Endothelial cell of umbilical vein (primary cell): ENCODE data around the gene B3GAT1. TPM values are rescaled to one million over a fixed set of nuclear protein-coding genes. Genes with fewer than 3 reads are reported as not detected.

Experiments used
- BruUV-seq: library from RNA; stranded (reverse); fragments of 400-500 nt; replicated peaks from 2 replicates; lab custom pipeline; 2021; lab: Mats Ljungman, UMichigan
- CTCF ChIA-PET: fragments of 300-600, 350-600 bp; sonication (Branson Sonifier 250); formaldehyde crosslinking; loops from one replicate; lab custom pipeline; 2021; ENCODE audit warnings: antibody characterized with exemption, inconsistent platforms; lab: Charles Lee
- POLR2A ChIA-PET: fragments of 300-600, 350-600 bp; sonication (Branson Sonifier 250); formaldehyde crosslinking; loops from one replicate; lab custom pipeline; 2021; ENCODE audit warnings: antibody characterized with exemption, inconsistent platforms; lab: Charles Lee
- DNase-seq: peaks from one replicate; pipeline ENCODE4 v3.0.0-alpha.2; 2011; ENCODE audit warnings: low read depth, low spot score
- FAIRE-seq: peaks from 2 replicates; lab custom pipeline; 2011; peaks lifted over from hg19 to GRCh38; lab: Jason Lieb, UNC
- H2AFZ ChIP-seq: 2 replicates; pipeline ENCODE4 v1.6.0; 2012; ENCODE audit warnings: low read depth, low read length, control low read depth, inconsistent platforms
- H3K27ac ChIP-seq: 2 replicates; pipeline ENCODE4 v1.5.1; 2011; ENCODE audit warnings: low read depth, mild to moderate bottlenecking, control low read depth, low read length, moderate library complexity; ENCODE audit not compliant: insufficient read depth
- H3K27me3 ChIP-seq, 2 experiments: 2 replicates each; pipeline versions ENCODE4 v1.6.0 to v1.6.1; 2011; ENCODE audit warnings: low read length in 2 of 2, mixed read lengths in 1 of 2; ENCODE audit not compliant: control insufficient read depth in 2 of 2, insufficient read depth in 2 of 2
- H3K36me3 ChIP-seq, 2 experiments: 2 replicates in 1 of 2; 3 replicates in 1 of 2; pipeline ENCODE4 v1.5.1; 2011; ENCODE audit warnings: low read length in 2 of 2, mild to moderate bottlenecking in 1 of 2, moderate library complexity in 1 of 2; ENCODE audit not compliant: control insufficient read depth in 2 of 2, insufficient read depth in 2 of 2; ENCODE audit errors: extremely low read depth in 1 of 2
- H3K4me1 ChIP-seq: 3 replicates; pipeline ENCODE4 v1.5.1; 2011; ENCODE audit warnings: mild to moderate bottlenecking, low read length; ENCODE audit not compliant: control insufficient read depth, insufficient read depth; ENCODE audit errors: extremely low read depth
- H3K4me2 ChIP-seq: 2 replicates; pipeline ENCODE4 v1.6.1; 2011; ENCODE audit warnings: low read length, control low read depth, mixed read lengths; ENCODE audit not compliant: insufficient read depth
- H3K4me3 ChIP-seq, 3 experiments: fragments of 200-600 bp in 1 of 3; sonication (generic), shearing (Covaris generic) in 1 of 3; replicated peaks in 1 of 3; 2 replicates each; pipeline ENCODE4 v1.5.1; 2011 to 2016; ENCODE audit warnings: control low read depth in 3 of 3, low read length in 3 of 3, mild to moderate bottlenecking in 2 of 3, inconsistent platforms in 1 of 3, low read depth in 1 of 3, moderate library complexity in 1 of 3; ENCODE audit not compliant: insufficient read depth in 1 of 3
- H3K79me2 ChIP-seq: 2 replicates; pipeline ENCODE4 v1.6.0; 2012; ENCODE audit warnings: low read length, inconsistent platforms; ENCODE audit not compliant: control insufficient read depth, insufficient read depth
- H3K9ac ChIP-seq: replicated peaks from 2 replicates; pipeline ENCODE3; 2011; ENCODE audit warnings: low read length, control low read depth; ENCODE audit not compliant: insufficient read depth; ENCODE audit errors: extremely low read depth
- H3K9me1 ChIP-seq: replicated peaks from 3 replicates; pipeline ENCODE4 v1.6.0; 2011; ENCODE audit warnings: mild to moderate bottlenecking, low read length; ENCODE audit not compliant: control insufficient read depth, insufficient read depth; ENCODE audit errors: extremely low read depth
- H3K9me3 ChIP-seq: replicated peaks from 2 replicates; pipeline ENCODE4 v1.5.1; 2012; ENCODE audit warnings: low read length, inconsistent platforms; ENCODE audit not compliant: control insufficient read depth, insufficient read depth
- H4K20me1 ChIP-seq: replicated peaks from 2 replicates; pipeline ENCODE3; 2011; ENCODE audit warnings: mild to moderate bottlenecking, low read length; ENCODE audit not compliant: control insufficient read depth, insufficient read depth; ENCODE audit errors: extremely low read depth
- EZH2 ChIP-seq: IDR thresholded peaks from 2 replicates; pipeline ENCODE4 v1.6.1; 2012; ENCODE audit warnings: borderline replicate concordance, low read depth, mild to moderate bottlenecking, moderate library complexity, low read length, inconsistent platforms; ENCODE audit not compliant: severe bottlenecking
- FOS ChIP-seq: IDR thresholded peaks from 2 replicates; pipeline ENCODE4 v1.6.1; 2011; ENCODE audit warnings: mild to moderate bottlenecking, low read length, moderate library complexity, borderline replicate concordance; ENCODE audit not compliant: insufficient read depth
- GATA2 ChIP-seq: IDR thresholded peaks from 2 replicates; pipeline ENCODE4 v1.7.0; 2011; ENCODE audit warnings: low read depth, mild to moderate bottlenecking, moderate library complexity, mixed read lengths, low read length; ENCODE audit not compliant: insufficient read length, insufficient read depth
- JUN ChIP-seq: IDR thresholded peaks from 2 replicates; pipeline ENCODE4 v1.6.1; 2011; ENCODE audit warnings: borderline replicate concordance, low read depth; ENCODE audit not compliant: insufficient read length, insufficient read depth
- MYC ChIP-seq: IDR thresholded peaks from one replicate; pipeline ENCODE4 v1.6.1; 2011; ENCODE audit warnings: mild to moderate bottlenecking, low read depth, low read length
- POLR2AphosphoS5 ChIP-seq: IDR thresholded peaks from 2 replicates; pipeline ENCODE4 v1.6.1; 2012; ENCODE audit warnings: low read depth, mild to moderate bottlenecking, control low read depth, low read length, moderate library complexity; ENCODE audit not compliant: insufficient read depth
- dilution Hi-C: fragments of 300-500 bp; cut with MboI; formaldehyde crosslinking; loops from one replicate; pipeline ENCODE4 v1.15.0; 2019; ENCODE audit warnings: low sequenced_read_pairs; ENCODE audit not compliant: extremely low pct_ligation_motif_present
- intact Hi-C: fragments of 100-400 bp; cut with micrococcal nuclease; formaldehyde crosslinking; loops from one replicate; pipeline ENCODE4 v1.10.0; 2022
- polyA plus RNA-seq, 4 experiments: library from polyadenylated mRNA; depleted of rRNA in 3 of 4; stranded (reverse) in 3 of 4; unstranded in 1 of 4; fragments of >200 nt; gene quantifications; 2 replicates each; pipeline versions ENCODE4 v1.2.1 to v1.2.3, GENCODE V29; 2011 to 2012; ENCODE audit warnings: missing spikeins in 1 of 4
- total RNA-seq: library from RNA; stranded (reverse); gene quantifications from 2 replicates; pipeline ENCODE4 v1.2.3, GENCODE V29; 2021
- TF ChIP-seq, protein P1 (sequence below), 2 donors: IDR thresholded peaks; 1 replicate in 1 of 2; 2 replicates in 1 of 2; pipeline ENCODE4 v1.5.1; 2011; ENCODE audit warnings: low read length in 2 of 2, mild to moderate bottlenecking in 2 of 2, moderate library complexity in 2 of 2, control low read depth in 1 of 2, inconsistent platforms in 1 of 2, low read depth in 1 of 2; ENCODE audit not compliant: insufficient read depth in 1 of 2; ENCODE audit errors: extremely low read depth in 1 of 2
- TF ChIP-seq, protein P2 (sequence below): IDR thresholded peaks from 2 replicates; pipeline ENCODE4 v1.6.1; 2011; ENCODE audit not compliant: insufficient read depth, insufficient read length

Gene B3GAT1
- total and polyA plus RNA-seq, 2 donors (not counting 3 experiments of a cell fraction or from before 2014, with no cell fraction given), result 0.01 TPM; not detected in 1

DNA sequence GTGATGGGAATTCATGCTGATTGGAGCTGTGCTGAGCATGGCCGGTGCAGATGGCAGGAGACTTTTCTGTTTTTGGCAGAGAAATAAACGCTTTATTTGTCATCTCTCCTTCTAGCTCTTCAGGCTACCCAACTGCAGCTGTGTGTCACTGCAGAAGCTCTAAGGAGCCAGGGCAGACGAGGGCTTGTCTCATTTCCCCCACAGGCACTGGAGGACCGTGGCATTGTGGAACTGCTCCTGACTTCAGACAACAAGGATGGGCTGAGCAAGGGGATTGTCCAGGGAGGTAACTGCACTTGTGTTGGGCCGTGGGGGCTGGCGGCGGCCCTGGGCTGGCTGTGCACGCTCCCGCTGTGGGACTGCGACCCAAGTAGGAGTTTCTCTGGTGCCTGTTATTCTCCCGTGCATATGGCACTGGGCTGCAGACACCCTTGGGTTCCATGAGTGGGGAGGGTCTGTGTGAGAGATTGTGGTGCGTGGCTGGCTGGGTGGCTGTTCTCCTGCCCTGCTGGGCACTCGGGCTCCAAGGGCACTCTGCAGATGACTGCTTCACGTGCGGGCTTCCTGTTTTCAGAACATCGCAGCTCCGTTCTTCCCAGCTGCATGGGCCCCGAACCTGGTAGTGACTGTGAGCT lies 53.1 kb downstream of the B3GAT1 start:
- no peaks in the 10 kb centered on the region for H3K9me3 ChIP-seq
- H3K9me1 ChIP-seq, result no peaks in the 10 kb centered on the region
- DNase-seq, result no peak
- no peaks in the 10 kb centered on the region for H3K79me2 ChIP-seq
- ChIA-PET POLR2A (no interaction called here), CTCF (no interaction called here)
- H3K27me3 ChIP-seq, result no peaks in the 10 kb centered on the region
- H4K20me1 ChIP-seq, result no peaks in the 10 kb centered on the region
- no peak for TF ChIP-seq GATA2
- no peak for TF ChIP-seq POLR2AphosphoS5
- no peak for TF ChIP-seq JUN
- TF ChIP-seq EZH2, result no peak
- TF ChIP-seq MYC, result no peak
- BruUV-seq, result no TSS peak
- dilution Hi-C loops (no loop called here), intact Hi-C loops (no loop called here)
- H3K4me1 ChIP-seq, result no peaks in the 10 kb centered on the region
- H3K9ac ChIP-seq, result no peak overlapping the region
- no peak overlapping the region for H2AFZ ChIP-seq
- no peak overlapping the region for H3K4me2 ChIP-seq
- no peak for FAIRE-seq
- no peak overlapping the region for H3K4me3 ChIP-seq
- no peak overlapping the region for H3K27ac ChIP-seq
- no peaks in the 10 kb centered on the region for H3K36me3 ChIP-seq

DNA sequence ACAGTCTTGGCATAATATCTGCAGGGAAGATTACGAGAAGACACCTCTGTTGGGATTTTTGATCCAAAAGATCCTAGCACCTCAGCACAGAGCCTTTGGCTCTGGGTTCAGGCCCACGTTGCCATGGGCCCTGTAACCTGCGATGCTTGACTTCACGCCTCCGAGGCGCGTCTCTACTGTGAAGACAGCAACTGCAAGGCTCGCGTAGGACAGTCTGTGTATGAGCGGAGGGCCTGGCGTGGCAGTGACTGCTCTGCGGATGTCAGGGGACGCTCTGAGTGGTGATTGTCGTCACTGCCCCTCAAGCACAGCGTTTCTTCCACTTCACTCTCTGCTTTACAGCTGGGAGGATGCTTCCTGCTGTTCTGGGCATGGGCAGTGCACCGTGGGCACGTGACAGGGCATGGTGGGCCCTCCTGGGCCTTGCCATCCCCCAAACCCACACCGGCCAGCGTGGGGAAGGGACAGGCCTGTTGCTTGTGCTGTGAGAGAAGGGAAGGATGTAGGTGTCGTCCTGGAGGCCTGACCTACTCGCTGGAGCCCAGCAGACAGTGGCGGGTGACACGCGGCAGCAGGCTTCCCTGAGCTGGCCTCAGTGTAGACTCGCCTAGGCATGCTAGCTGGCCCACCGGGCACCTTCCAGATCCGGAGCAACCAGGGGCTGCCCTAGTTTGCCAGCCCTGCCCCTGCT lies 53.7 kb downstream of the B3GAT1 start:
- intact Hi-C loops, result no loop called here
- dilution Hi-C loops, result no loop called here
- Histone ChIP-seq H3K36me3 (no peaks in the 10 kb centered on the region), H3K4me3 (no peak overlapping the region), H3K9me3 (no peaks in the 10 kb centered on the region), H3K79me2 (no peaks in the 10 kb centered on the region), H2AFZ (no peak overlapping the region), H3K27me3 (no peaks in the 10 kb centered on the region), H3K9ac (no peak overlapping the region), H3K4me2 (no peak overlapping the region), H3K27ac (no peak overlapping the region), H3K4me1 (no peaks in the 10 kb centered on the region), H4K20me1 (no peaks in the 10 kb centered on the region), H3K9me1 (no peaks in the 10 kb centered on the region)
- no peak for DNase-seq
- no peak for FAIRE-seq
- BruUV-seq, result no TSS peak
- TF ChIP-seq MYC (no peak), EZH2 (no peak), GATA2 (no peak), JUN (no peak), FOS (no peak)
- TF ChIP-seq, protein P1, sequence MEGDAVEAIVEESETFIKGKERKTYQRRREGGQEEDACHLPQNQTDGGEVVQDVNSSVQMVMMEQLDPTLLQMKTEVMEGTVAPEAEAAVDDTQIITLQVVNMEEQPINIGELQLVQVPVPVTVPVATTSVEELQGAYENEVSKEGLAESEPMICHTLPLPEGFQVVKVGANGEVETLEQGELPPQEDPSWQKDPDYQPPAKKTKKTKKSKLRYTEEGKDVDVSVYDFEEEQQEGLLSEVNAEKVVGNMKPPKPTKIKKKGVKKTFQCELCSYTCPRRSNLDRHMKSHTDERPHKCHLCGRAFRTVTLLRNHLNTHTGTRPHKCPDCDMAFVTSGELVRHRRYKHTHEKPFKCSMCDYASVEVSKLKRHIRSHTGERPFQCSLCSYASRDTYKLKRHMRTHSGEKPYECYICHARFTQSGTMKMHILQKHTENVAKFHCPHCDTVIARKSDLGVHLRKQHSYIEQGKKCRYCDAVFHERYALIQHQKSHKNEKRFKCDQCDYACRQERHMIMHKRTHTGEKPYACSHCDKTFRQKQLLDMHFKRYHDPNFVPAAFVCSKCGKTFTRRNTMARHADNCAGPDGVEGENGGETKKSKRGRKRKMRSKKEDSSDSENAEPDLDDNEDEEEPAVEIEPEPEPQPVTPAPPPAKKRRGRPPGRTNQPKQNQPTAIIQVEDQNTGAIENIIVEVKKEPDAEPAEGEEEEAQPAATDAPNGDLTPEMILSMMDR (IDR thresholded peaks at IDR 0.05; ENCODE audit: extremely low read depth in 1 of 2, insufficient read depth in 1 of 2, low read depth in 1 of 2, low read length in 2 of 2), result no peak
- TF ChIP-seq, protein P2, sequence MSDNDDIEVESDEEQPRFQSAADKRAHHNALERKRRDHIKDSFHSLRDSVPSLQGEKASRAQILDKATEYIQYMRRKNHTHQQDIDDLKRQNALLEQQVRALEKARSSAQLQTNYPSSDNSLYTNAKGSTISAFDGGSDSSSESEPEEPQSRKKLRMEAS, result no peak
- POLR2A ChIA-PET, result no interaction called here
- CTCF ChIA-PET, result no interaction called here
